ENCODE measurements around the gene MRPL52.

The MRPL52 gene

DNA sequence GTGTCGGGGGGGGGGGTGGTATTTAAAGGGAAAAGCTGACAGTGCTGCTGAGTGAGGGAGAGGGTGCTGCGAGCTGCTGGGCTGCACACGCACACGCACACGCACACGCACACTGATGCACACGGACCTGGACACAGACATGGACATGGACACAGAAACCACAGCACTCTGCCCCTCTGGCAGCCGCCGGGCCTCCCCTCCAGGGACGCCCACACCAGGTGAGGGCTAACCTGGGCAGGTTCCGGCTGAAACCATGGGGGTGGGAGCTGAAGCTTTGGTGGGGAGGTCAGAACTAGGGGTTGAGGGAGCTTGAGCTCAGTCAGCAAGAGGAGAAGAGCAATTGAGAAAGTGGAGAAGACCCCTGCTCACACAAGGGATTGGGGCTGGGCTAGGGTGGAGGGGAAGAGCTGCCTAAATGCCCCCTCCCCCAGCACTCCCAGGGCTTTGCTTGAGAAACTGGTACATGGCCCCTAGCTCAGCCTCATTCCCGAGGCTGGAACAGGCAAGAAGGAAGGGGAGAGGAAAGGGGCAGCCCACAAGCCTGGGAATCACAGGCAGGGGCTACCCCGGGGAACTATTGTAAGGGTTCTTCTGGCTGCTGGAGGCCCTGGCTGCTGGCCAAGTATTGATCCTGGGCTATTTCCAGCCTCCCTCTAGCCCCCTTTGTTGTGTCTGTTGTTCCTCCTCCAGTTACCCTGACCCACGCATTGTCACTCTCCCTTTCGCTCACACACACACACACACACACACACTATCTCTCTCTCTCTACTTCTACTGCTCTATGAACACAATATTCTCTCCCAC is 53.7 kb downstream of the MRPL52 start, which contains the start of gene REM2:
TSS of gene REM2 (plus strand) at position 50 of the 804 bp plus-strand sequence. CDS start at position 116, 66 bp downstream.
- Histone ChIP-seq H3K27me3 (ENCODE audit: control insufficient read depth, insufficient read depth, low read length, poor library complexity, severe bottlenecking) (peaks cover 22% of the 10 kb centered on the region), H3K9me3 (ENCODE audit: control insufficient read depth, low read length) (no peaks in the 10 kb centered on the region), H3K27ac (ENCODE audit: insufficient read depth, low read depth, low read length, poor library complexity, severe bottlenecking) (peak within 1 kb of the TSS; percentile 56), H3K36me3 (ENCODE audit: control insufficient read depth, insufficient read depth, low read length) (no peaks in the 10 kb centered on the region), H3K4me1 (ENCODE audit: control insufficient read depth, insufficient read depth, low read length) (peaks cover 38% of the 10 kb centered on the region), H3K4me3 (ENCODE audit: insufficient read depth, low read depth, low read length) (no peak within 1 kb of the TSS)
- 15 to 19% methylated on average over 14 to 15 of the region's 15 CpGs for WGBS, 2 experiments

- peaks cover 22% of the 10 kb centered on the region for H3K27me3 ChIP-seq (ENCODE audit: control insufficient read depth, insufficient read depth, low read length, poor library complexity, severe bottlenecking)
- WGBS, 2 experiments: 83% methylated on average over 7 of the region's 7 CpGs
- H3K27ac ChIP-seq (ENCODE audit: insufficient read depth, low read depth, low read length, poor library complexity, severe bottlenecking): peak overlapping the region; percentile 41
- no peaks in the 10 kb centered on the region for H3K9me3 ChIP-seq (ENCODE audit: control insufficient read depth, low read length)
- no peak overlapping the region for H3K4me3 ChIP-seq (ENCODE audit: insufficient read depth, low read depth, low read length)
- H3K36me3 ChIP-seq (ENCODE audit: control insufficient read depth, insufficient read depth, low read length): no peaks in the 10 kb centered on the region
- peaks cover 38% of the 10 kb centered on the region for H3K4me1 ChIP-seq (ENCODE audit: control insufficient read depth, insufficient read depth, low read length)
Measured at GRCh38 chr14:22884076-22884737, 54.5 kb downstream of the MRPL52 start.
